GM18951 (cell line): Measurements from ENCODE around the gene PLA2G4D.

Source experiments
- POLR2A ChIP-seq: IDR thresholded peaks from 4 replicates; pipeline ENCODE4 v1.6.1; 2011; ENCODE audit warnings: mild to moderate bottlenecking; ENCODE audit not compliant: insufficient read length, insufficient read depth; ENCODE audit errors: extremely low read depth
- in situ Hi-C: fragments of 300-500 bp; cut with MboI; formaldehyde crosslinking; loops from one replicate; pipeline ENCODE4 v1.12.0; 2022; ENCODE audit warnings: low sequenced_read_pairs, mixed read lengths, inconsistent platforms; ENCODE audit not compliant: unreplicated experiment

The PLA2G4D gene

DNA sequence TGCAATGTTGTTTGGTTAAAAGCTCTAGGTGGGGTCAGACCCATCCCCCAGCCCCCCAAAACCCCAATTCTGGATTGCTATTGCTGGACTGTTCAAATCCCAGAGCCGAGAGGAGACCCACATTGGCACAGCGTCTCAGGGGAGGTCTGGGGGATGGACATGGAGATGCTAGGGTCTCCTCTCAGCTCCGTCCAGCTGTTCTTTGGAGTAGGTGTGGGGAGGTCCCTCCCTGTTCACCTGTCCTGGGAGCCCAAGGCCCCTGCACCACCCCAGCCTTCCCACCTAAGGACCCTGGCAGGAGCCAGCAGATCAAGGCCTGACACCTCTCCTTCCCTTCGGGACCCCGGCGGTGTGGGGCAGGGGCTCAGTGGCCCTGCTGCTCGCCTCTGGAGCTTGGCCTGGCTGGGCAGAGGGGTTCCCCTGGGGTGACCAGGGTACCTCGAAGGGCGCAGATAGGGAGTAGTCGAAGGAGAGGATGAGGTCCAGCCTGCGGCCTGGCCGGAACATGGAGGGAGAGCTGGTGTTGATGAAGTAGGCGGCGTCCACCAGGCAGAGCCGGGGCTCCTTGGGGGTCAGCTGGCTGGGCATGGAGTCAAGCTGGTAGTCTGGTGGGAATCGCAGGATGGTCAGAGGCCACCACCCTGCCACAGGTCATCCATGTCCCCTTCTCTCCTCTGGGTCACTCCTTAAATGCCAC lies 23.9 kb downstream of the PLA2G4D start:
- no peak for TF ChIP-seq POLR2A
- in situ Hi-C loops = no loop called here

GRCh38 chr15:42069496-42070278 lies 24.7 kb downstream of the PLA2G4D start:
- in situ Hi-C loops = no loop called here
- TF ChIP-seq POLR2A = no peak

DNA sequence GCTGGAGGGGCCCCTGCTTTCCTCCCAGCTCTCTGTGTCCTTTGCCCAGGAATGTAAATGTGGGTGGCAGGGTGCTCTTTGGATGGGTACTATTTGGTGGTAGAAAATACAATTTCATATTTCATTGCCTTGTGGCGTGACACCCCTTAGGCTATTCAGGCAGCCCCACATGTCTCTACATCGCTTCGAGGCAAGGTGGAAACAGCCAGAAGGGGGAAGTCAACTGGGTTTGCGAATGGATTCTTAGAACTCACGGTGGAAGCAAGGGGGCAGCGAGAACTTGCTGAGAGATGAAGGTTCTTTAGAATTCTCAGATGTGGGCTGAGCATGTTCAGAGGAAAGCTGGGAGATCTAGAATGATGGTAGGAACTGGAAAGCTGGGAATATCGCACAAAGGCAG lies 25.3 kb downstream of the PLA2G4D start:
- no peak for TF ChIP-seq POLR2A
- in situ Hi-C loops = no loop called here

DNA sequence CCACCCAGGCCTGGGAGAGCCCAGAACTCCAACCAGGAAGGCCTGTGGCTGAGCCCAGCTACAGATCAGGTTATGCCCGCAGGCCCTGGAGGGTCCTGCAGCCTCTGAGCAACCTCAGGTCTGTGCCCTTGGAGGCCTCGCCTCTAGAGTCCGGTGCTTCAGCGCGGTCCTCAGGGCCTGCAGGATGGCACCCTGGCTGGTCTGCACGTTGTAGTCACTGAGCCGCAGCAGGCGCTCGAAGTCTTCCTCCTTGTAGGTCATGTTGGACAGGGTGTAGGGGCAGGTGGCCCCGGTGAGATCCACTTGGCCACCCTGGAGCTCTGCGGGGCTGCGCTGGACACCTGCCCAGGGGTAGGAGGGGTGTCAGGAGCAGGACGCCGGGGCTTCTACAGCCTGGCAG lies 25.8 kb downstream of the PLA2G4D start:
- no peak for TF ChIP-seq POLR2A
- in situ Hi-C loops = no loop called here

GRCh38 chr15:42066764-42067415 lies 27.5 kb downstream of the PLA2G4D start:
- in situ Hi-C loops = no loop called here
- TF ChIP-seq POLR2A = no peak

DNA sequence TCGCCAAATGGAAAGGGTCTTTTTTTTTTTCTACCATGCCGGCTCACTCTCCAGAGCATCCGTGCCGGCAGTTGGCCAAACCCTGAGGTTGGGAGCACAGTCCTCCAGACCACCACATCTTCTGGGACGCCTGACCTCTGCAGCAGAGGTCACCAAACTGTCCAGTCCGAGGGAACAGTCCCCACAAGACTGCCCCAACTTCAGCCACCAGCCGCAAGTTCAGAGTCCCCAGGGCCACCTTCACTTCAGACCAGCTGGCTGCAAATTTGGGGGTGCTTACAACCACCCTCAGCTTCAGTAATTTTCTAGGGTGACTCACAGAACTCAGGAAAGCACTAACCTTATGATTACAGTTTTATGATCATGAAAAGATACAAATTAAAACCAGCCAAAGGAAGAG lies 28.9 kb downstream of the PLA2G4D start:
- in situ Hi-C loops = no loop called here
- no peak for TF ChIP-seq POLR2A

GRCh38 chr15:42065033-42065432 lies 29.3 kb downstream of the PLA2G4D start:
- no peak for TF ChIP-seq POLR2A
- in situ Hi-C loops = no loop called here

DNA sequence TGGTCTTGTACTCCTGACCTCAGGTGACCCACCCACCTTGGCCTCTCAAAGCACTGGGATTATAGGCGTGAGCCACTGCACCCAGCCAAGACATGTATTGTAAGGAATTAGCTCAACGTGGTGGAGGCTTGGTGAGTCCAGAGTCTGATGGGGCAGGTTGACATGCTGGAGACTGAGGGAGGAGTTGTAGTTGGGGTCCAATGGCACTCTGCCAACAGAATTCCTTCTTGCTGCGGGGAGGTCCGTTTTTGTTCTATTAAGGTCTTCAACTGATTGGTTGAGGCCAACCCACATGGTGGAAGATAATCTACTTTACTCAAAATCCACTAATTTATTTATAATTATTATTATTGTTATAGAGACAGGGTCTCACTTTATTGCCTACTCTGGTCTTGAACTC lies 30.1 kb downstream of the PLA2G4D start:
- in situ Hi-C loops = loop anchor here (5.0 kb wide), 1 partner anchor 77 kb away; no protein-coding TSS in a partner anchor
- TF ChIP-seq POLR2A = no peak

GRCh38 chr15:42063122-42063848 lies 31.1 kb downstream of the PLA2G4D start:
- TF ChIP-seq POLR2A = no peak
- in situ Hi-C loops = loop anchor here (5.0 kb wide), 1 partner anchor 76 kb away; no protein-coding TSS in a partner anchor

GRCh38 chr15:42062284-42062806 lies 32.0 kb downstream of the PLA2G4D start:
- TF ChIP-seq POLR2A = no peak
- in situ Hi-C loops = loop anchor here (5.0 kb wide), 1 partner anchor 75 kb away; no protein-coding TSS in a partner anchor

DNA sequence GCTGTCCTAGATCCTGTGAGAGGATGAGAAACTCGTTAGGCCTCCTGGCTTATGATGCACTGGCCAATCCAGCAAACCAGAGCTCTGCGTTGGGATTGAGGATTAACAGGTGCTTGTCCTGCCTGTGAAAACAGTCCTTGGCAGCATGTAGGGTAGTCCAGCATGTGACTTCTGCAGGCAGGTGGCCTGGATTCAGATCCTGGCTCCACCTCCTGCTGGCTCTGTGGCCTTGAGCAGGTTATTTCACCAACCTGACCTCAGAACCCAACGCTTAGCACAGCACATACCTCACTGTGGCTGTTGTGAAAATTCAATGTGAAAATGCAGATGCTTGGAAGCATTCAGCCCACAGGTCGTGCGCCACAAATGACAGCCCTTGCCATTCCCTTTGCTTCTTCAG lies 33.6 kb downstream of the PLA2G4D start:
- in situ Hi-C loops = loop anchor here (5.0 kb wide), 1 partner anchor 73 kb away; no protein-coding TSS in a partner anchor
- no peak for TF ChIP-seq POLR2A

- in situ Hi-C loops = loop anchor here (5.0 kb wide), 1 partner anchor 73 kb away; no protein-coding TSS in a partner anchor
- TF ChIP-seq POLR2A = no peak
Measured at GRCh38 chr15:42060477-42060763, 33.9 kb downstream of the PLA2G4D start.
